HepG2 (cell line): ENCODE measurements around the gene SLC39A2. TPM values are rescaled to one million over a fixed set of nuclear protein-coding genes. Genes with fewer than 3 reads are reported as not detected.

ENCODE experiments used
- BCL3 ChIP-seq: sonication (generic); formaldehyde crosslinking; IDR thresholded peaks from 2 replicates; pipeline ENCODE4 v1.5.1; 2020; ENCODE audit warnings: mild to moderate bottlenecking, missing genetic modification reagents, moderate library complexity
- CEBPG ChIP-seq: IDR thresholded peaks from 2 replicates; pipeline ENCODE4 v1.6.1; 2016
- ELF1 ChIP-seq: sonication (generic); formaldehyde crosslinking; IDR thresholded peaks from 2 replicates; pipeline ENCODE4 v1.4.0; 2020; ENCODE audit warnings: missing genetic modification reagents
- ELF3 ChIP-seq: IDR thresholded peaks from 2 replicates; pipeline ENCODE4 v1.6.1; 2016; ENCODE audit warnings: missing genetic modification reagents, missing compliant biosample characterization
- FOXO4 ChIP-seq: sonication (generic); formaldehyde crosslinking; conservative IDR thresholded peaks from 2 replicates; pipeline ENCODE4 v1.8.1; 2023; ENCODE audit warnings: missing genetic modification reagents
- GATAD1 ChIP-seq: IDR thresholded peaks from 2 replicates; pipeline ENCODE4 v1.6.1; 2016; ENCODE audit warnings: missing genetic modification reagents, missing compliant biosample characterization
- GMEB1 ChIP-seq: sonication (generic); formaldehyde crosslinking; IDR thresholded peaks from 2 replicates; pipeline ENCODE4 v1.5.1; 2020; ENCODE audit warnings: missing genetic modification reagents, mild to moderate bottlenecking, borderline replicate concordance
- HOXA3 ChIP-seq: sonication (generic); formaldehyde crosslinking; IDR thresholded peaks from 2 replicates; pipeline ENCODE4 v1.5.0; 2020; ENCODE audit warnings: missing genetic modification reagents
- HOXA5 ChIP-seq: sonication (generic); formaldehyde crosslinking; IDR thresholded peaks from 2 replicates; pipeline ENCODE4 v1.4.0; 2020; ENCODE audit warnings: missing genetic modification reagents
- JDP2 ChIP-seq: sonication (generic); formaldehyde crosslinking; IDR thresholded peaks from 2 replicates; pipeline ENCODE4 v1.8.1; 2022; ENCODE audit warnings: missing genetic modification reagents, borderline replicate concordance
- JUN ChIP-seq: sonication (generic); formaldehyde crosslinking; IDR thresholded peaks from 2 replicates; pipeline ENCODE4 v1.4.0; 2020; ENCODE audit warnings: mild to moderate bottlenecking, missing genetic modification reagents
- RNF2 ChIP-seq: fragments of 450-650 bp; conservative IDR thresholded peaks from 2 replicates; pipeline ENCODE4 v1.6.1; 2016; ENCODE audit warnings: low read depth
- SAFB2 ChIP-seq: sonication (generic); formaldehyde crosslinking; IDR thresholded peaks from 2 replicates; pipeline ENCODE4 v1.5.1; 2020; ENCODE audit warnings: missing genetic modification reagents, low read depth, mild to moderate bottlenecking, borderline replicate concordance
- TIGD3 ChIP-seq: sonication (generic); formaldehyde crosslinking; IDR thresholded peaks from 2 replicates; pipeline ENCODE4 v1.5.1; 2020; ENCODE audit warnings: mild to moderate bottlenecking, missing genetic modification reagents, borderline replicate concordance
- YEATS4 ChIP-seq: sonication (generic); formaldehyde crosslinking; IDR thresholded peaks from 2 replicates; pipeline ENCODE4 v1.4.0; 2020; ENCODE audit warnings: missing genetic modification reagents, borderline replicate concordance
- ZBTB43 ChIP-seq: sonication (generic); formaldehyde crosslinking; conservative IDR thresholded peaks from 2 replicates; pipeline ENCODE4 v1.4.0; 2020; ENCODE audit warnings: missing genetic modification reagents
- ZKSCAN5 ChIP-seq: sonication (generic); formaldehyde crosslinking; IDR thresholded peaks from 2 replicates; pipeline ENCODE4 v1.5.1; 2020; ENCODE audit warnings: mild to moderate bottlenecking, missing genetic modification reagents
- ZNF160 ChIP-seq: sonication (generic); formaldehyde crosslinking; IDR thresholded peaks from 2 replicates; pipeline ENCODE4 v1.8.0; 2022; ENCODE audit warnings: mild to moderate bottlenecking, inconsistent platforms, missing genetic modification reagents
- ZNF280B ChIP-seq: sonication (generic); formaldehyde crosslinking; IDR thresholded peaks from 2 replicates; pipeline ENCODE4 v1.5.0; 2020; ENCODE audit warnings: missing genetic modification reagents, mild to moderate bottlenecking, borderline replicate concordance
- ZNF331 ChIP-seq: sonication (generic); formaldehyde crosslinking; IDR thresholded peaks from 2 replicates; pipeline ENCODE4 v1.4.0; 2020; ENCODE audit warnings: missing genetic modification reagents
- polyA plus RNA-seq, 8 experiments: library from polyadenylated mRNA; depleted of rRNA in 3 of 8; stranded (reverse) in 7 of 8; unstranded in 1 of 8; fragments of >200 nt; fragmentation: Illumina TruSeq in 4 of 8; extraction: Trizol in 4 of 8; gene quantifications; 2 replicates each; pipeline versions ENCODE4 v1.2.1 to v1.2.3, GENCODE V29; 2011 to 2016; ENCODE audit warnings: low read depth in 4 of 8, missing spikeins in 1 of 8, mixed read lengths in 1 of 8; ENCODE audit not compliant: insufficient read depth in 1 of 8
- total RNA-seq, 5 experiments: library from RNA; depleted of rRNA; stranded (reverse); fragments of >200 nt; fragmentation: Illumina TruSeq; extraction: Trizol; gene quantifications; 2 replicates each; pipeline ENCODE4 v1.2.3, GENCODE V29; 2016; ENCODE audit warnings: low read depth in 1 of 5

SLC39A2 gene
- total and polyA plus RNA-seq, 2 of the 13 experiments (the other 11 are each of a cell fraction or from before 2014, with no cell fraction given): 0.08 to 0.11 TPM

GRCh38 chr14:20989787-20990600, 9.1 kb upstream of the SLC39A2 start, which contains the start of gene METTL17 (continued):
- TF ChIP-seq BCL3 (CRISPR knock-in tag) (no peak; the same call in 1 of the 2 replicates), GMEB1 (peak; percentile 70; the same call in 1 of the 2 replicates), ZNF280B (peak; percentile 85; the same call in 1 of the 2 replicates), RNF2 (0 out of 2 replicates have a peak, but pooled peaks have one; percentile 32), FOXO4 (CRISPR knock-in tag) (no peak), ZBTB43 (CRISPR knock-in tag) (peak; percentile 50), ZNF160 (peak; percentile 80; the same call in 1 of the 2 replicates), YEATS4 (CRISPR knock-in tag) (peak; percentile 79; the same call in 1 of the 2 replicates), ELF1 (CRISPR knock-in tag) (peak; percentile 75), TIGD3 (CRISPR knock-in tag) (peak; percentile 74; the same call in 1 of the 2 replicates), ELF3 (CRISPR knock-in tag) (peak; percentile 82), ZKSCAN5 (CRISPR knock-in tag) (0 out of 2 replicates have a peak, but pooled peaks have one; percentile 57), HOXA3 (peak; percentile 89), JDP2 (CRISPR knock-in tag) (no peak), GATAD1 (peak; percentile 96), SAFB2 (CRISPR knock-in tag) (no peak), HOXA5 (CRISPR knock-in tag) (no peak), CEBPG (CRISPR knock-in tag) (peak; percentile 29; the same call in 1 of the 2 replicates), ZNF331 (no peak), JUN (CRISPR knock-in tag) (no peak)
